GM12875 (cell line): ENCODE data around the gene TLX1.

ENCODE experiments used
- H3K4me3 ChIP-seq: one replicate; pipeline ENCODE4 v1.5.1; 2011; ENCODE audit warnings: low read depth, low read length, control low read depth
- TF ChIP-seq, protein P1 (sequence below): IDR thresholded peaks from 2 replicates; pipeline ENCODE4 v1.5.1; 2011; ENCODE audit warnings: low read depth, mild to moderate bottlenecking, control low read depth, inconsistent platforms, low read length, moderate library complexity, borderline replicate concordance; ENCODE audit not compliant: insufficient read depth

TLX1 gene

DNA sequence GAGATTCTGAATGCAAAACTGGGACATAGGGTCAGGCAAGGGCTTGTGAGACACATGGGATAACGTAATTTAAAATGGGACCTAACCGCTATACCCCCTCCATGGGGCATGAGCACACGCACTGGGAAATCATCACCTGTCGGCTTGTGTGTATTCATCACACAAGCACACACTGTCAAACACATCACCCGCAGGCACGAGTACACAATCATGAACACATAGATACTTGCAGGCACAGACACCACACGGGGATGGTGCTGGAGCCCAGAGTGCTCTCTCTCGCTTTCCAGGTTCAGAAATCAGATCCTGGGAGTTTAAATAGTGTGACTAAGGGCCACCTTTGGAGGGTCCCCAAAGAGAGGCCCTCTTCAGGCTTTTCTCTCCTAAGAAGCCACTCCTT lies 19.6 kb upstream of the TLX1 start:
- TF ChIP-seq, protein P1, sequence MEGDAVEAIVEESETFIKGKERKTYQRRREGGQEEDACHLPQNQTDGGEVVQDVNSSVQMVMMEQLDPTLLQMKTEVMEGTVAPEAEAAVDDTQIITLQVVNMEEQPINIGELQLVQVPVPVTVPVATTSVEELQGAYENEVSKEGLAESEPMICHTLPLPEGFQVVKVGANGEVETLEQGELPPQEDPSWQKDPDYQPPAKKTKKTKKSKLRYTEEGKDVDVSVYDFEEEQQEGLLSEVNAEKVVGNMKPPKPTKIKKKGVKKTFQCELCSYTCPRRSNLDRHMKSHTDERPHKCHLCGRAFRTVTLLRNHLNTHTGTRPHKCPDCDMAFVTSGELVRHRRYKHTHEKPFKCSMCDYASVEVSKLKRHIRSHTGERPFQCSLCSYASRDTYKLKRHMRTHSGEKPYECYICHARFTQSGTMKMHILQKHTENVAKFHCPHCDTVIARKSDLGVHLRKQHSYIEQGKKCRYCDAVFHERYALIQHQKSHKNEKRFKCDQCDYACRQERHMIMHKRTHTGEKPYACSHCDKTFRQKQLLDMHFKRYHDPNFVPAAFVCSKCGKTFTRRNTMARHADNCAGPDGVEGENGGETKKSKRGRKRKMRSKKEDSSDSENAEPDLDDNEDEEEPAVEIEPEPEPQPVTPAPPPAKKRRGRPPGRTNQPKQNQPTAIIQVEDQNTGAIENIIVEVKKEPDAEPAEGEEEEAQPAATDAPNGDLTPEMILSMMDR: no peak
- no peak overlapping the region for H3K4me3 ChIP-seq

DNA sequence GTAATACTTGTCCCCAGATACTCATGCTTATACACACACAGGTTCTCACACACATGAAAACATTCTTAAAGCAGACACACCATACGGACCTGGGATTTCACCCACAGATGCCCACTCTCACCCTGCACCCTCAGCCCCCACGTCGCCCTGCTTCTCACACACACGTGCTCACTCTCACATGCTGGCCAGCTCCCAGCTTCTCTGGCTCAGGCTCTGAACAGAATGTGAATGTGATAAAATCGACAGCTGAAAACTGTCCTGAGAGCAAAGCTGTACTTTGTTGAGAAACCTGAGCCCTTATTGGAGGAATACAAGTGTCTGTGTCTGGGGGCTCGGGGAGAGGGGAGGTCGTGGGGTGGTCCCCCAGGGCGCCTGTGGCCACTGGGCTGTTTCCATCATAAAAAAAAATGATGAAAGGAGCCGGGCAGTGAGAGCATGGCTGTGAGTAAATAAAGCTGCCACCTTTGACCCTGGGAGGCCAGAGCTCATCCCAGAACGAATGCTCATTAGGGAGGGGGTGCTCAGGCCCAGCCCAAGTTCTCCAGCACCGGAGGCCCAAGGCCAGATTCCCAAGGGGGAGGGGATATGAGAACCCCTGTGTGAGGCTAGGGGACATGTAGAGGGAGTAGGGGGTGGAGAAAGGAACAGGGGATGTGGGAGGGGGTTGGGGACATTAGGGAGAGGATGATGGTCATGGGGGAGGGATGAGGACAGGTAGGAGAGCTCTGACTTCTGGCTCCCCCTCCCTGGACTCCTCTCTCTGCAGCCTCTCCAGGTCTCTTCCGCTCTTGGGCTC lies 18.1 kb upstream of the TLX1 start:
- H3K4me3 ChIP-seq: no peak overlapping the region
- TF ChIP-seq, protein P1: no peak

DNA sequence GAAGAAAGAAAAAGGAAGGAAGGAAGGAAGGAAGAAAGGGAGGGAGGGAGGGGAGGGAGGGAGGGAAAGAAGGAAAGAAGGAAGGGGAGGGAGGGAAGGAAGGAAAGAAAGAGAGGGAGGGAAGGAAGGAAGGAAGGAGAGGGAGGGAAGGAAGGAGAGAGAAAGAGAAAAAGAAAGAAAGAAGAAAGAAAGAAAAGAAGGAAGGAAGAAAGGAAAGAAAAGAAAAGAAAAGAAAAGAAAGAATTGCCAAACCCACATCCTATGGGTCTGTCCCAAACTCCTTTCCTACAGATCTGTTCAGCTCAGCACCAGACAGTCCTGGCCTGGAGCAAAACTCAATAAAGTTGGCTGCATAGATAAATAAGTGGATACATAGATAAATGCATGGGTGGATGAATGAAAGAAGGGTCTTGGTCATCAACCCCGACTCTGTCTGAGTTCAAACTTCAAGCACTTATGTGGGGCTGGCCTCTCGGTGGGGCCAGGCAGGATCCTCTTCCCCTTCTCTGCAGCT lies 17.2 kb upstream of the TLX1 start:
- no peak overlapping the region for H3K4me3 ChIP-seq
- TF ChIP-seq, protein P1: no peak

DNA sequence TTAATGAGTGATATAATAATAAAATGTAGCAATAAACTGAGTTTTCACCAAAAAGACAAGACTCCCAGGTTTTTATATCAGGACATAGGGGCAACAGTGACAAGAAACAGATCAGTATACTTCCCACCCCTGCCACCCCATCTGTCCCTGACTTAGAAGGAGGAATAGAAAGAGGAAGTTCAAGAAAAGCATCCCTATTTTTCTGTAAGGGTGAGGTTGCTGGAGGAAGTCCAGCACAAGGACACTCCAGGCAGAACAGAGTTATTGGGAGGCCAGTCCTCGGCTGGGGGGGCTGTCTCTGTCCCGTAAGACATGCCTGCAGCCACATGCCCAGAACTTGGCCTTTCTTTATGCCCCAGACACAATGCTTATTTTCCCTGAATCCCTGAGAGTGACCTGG lies 16.5 kb upstream of the TLX1 start:
- no peak overlapping the region for H3K4me3 ChIP-seq
- TF ChIP-seq, protein P1: no peak

DNA sequence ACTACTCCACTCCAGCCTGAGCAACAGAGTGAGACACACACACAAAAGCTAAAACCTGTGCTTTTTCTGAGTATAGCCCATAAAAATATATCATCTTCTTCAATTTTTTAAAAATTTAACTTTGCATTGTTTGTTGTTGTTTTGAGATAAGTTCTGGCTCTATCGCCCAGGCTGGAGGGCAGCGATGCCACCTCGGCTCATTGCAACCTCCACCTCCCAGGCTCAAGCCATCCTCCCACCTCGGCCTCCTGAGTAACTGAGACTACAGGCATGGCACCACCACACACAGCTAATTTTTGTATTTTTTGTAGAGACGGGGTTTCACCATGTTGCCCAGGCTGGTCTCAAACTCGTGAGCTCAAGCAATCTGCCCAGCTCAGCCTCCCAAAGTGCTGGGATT lies 14.3 kb upstream of the TLX1 start:
- TF ChIP-seq, protein P1: no peak
- no peak overlapping the region for H3K4me3 ChIP-seq

DNA sequence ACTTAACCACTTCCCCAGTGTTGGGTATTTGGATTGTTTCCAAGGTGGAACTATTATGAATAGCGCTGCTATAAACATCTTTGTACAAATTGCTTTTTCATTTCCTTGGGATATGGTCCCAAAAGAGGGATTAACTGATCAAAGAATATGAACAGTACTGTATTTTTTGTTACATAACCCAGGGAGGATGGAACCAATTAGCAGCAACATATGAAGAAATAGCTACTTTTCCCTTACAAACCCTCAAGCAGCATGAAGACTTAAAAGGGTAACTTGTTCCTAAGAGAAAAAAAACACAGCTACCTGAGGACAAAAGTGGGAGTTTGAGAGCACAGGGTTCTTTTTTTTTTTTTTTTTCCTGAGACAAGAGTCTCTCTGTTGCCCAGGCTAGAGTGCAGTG lies 13.1 kb upstream of the TLX1 start:
- TF ChIP-seq, protein P1: no peak
- H3K4me3 ChIP-seq: no peak overlapping the region

DNA sequence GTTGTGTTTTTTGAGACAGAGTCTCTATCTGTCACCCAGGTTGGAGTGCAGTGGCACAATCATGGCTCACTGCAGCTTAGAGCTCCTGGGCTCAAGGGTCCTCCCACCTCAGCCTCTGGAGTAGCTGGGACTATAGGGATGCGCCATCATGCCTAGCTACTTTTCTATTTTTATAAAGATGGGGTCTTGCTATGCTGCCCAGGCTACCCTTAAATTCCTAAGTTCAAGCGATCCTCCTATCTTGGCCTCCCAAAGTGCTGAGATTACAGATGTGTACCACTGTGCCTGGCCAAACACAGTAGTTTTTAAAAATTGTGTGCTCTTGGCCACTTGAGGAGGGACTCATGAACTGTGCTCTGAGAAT lies 10.6 kb upstream of the TLX1 start:
- TF ChIP-seq, protein P1: no peak

More for the DNA sequence above, 10.6 kb upstream of the TLX1 start:
- no peak overlapping the region for H3K4me3 ChIP-seq
